Liver (tissue), 9 donors: ENCODE measurements around the gene RGS14. TPM values are rescaled to one million over a fixed set of nuclear protein-coding genes. Genes with fewer than 3 reads are reported as not detected.
A peak's percentile ranks its signal among the peaks of the same experiment; 100 is the strongest.

Source experiments
- DNase-seq: peaks from one replicate; pipeline ENCODE4 v3.0.0-alpha.2; 2017; ENCODE audit warnings: low spot score
- H3K27ac ChIP-seq, 2 donors: one replicate each; pipeline ENCODE4 v1.7.0; 2013; ENCODE audit warnings: inconsistent platforms in 2 of 2, low read length in 2 of 2, control low read depth in 1 of 2, low read depth in 1 of 2, mild to moderate bottlenecking in 1 of 2
- H3K27me3 ChIP-seq, 4 donors: one replicate each; pipeline versions ENCODE4 v1.6.1 to v1.7.0; 2013; ENCODE audit warnings: low read length in 3 of 4, inconsistent platforms in 1 of 4, mild to moderate bottlenecking in 1 of 4, moderate library complexity in 1 of 4; ENCODE audit not compliant: control insufficient read depth in 4 of 4, insufficient read depth in 4 of 4
- H3K36me3 ChIP-seq, 4 donors: one replicate each; pipeline versions ENCODE4 v1.6.1 to v1.7.0; 2013; ENCODE audit warnings: low read length in 3 of 4, mild to moderate bottlenecking in 3 of 4, low read depth in 1 of 4, moderate library complexity in 1 of 4; ENCODE audit not compliant: control insufficient read depth in 4 of 4, insufficient read depth in 3 of 4
- H3K4me1 ChIP-seq, 4 donors: one replicate each; pipeline versions ENCODE4 v1.6.1 to v1.7.0; 2013; ENCODE audit warnings: low read length in 3 of 4, mild to moderate bottlenecking in 3 of 4, moderate library complexity in 1 of 4; ENCODE audit not compliant: control insufficient read depth in 4 of 4, insufficient read depth in 4 of 4
- H3K4me3 ChIP-seq, 3 donors: one replicate each; pipeline versions ENCODE4 v1.6.1 to v1.7.0; 2013; ENCODE audit warnings: low read length in 3 of 3, control low read depth in 1 of 3, low read depth in 1 of 3, mild to moderate bottlenecking in 1 of 3
- H3K9ac ChIP-seq, 2 donors: one replicate each; pipeline ENCODE4 v1.7.0; 2013; ENCODE audit warnings: low read length in 2 of 2, mild to moderate bottlenecking in 2 of 2, moderate library complexity in 2 of 2, control low read depth in 1 of 2, low read depth in 1 of 2
- H3K9me3 ChIP-seq, 4 donors: one replicate each; pipeline versions ENCODE4 v1.6.1 to v1.7.0; 2013; ENCODE audit warnings: low read length in 3 of 4; ENCODE audit not compliant: control insufficient read depth in 4 of 4
- EGR1 ChIP-seq, 2 donors: IDR thresholded peaks; 2 replicates each; pipeline ENCODE4 v1.6.1; 2016 to 2018; ENCODE audit warnings: antibody characterized with exemption in 2 of 2, low read depth in 2 of 2
- FOXA1 ChIP-seq: IDR thresholded peaks from 2 replicates; pipeline ENCODE4 v1.6.1; 2016; ENCODE audit warnings: antibody characterized with exemption
- HNF4A ChIP-seq, 2 donors: conservative IDR thresholded peaks; 2 replicates each; pipeline ENCODE4 v1.6.1; 2016; ENCODE audit warnings: antibody characterized with exemption in 2 of 2, mild to moderate bottlenecking in 2 of 2
- HNF4G ChIP-seq: IDR thresholded peaks from 2 replicates; pipeline ENCODE4 v1.6.1; 2016; ENCODE audit warnings: antibody characterized with exemption
- JUND ChIP-seq, 2 donors: IDR thresholded peaks; 2 replicates each; pipeline ENCODE4 v1.6.1; 2016; ENCODE audit warnings: antibody characterized with exemption in 2 of 2
- RXRA ChIP-seq, 2 donors: IDR thresholded peaks; 2 replicates each; pipeline ENCODE4 v1.6.1; 2017 to 2018; ENCODE audit warnings: antibody characterized with exemption in 2 of 2, mild to moderate bottlenecking in 1 of 2
- TAF1 ChIP-seq: conservative IDR thresholded peaks from 2 replicates; pipeline ENCODE4 v1.6.1; 2016; ENCODE audit warnings: antibody characterized with exemption, mild to moderate bottlenecking
- YY1 ChIP-seq: IDR thresholded peaks from 2 replicates; pipeline ENCODE4 v1.6.1; 2016; ENCODE audit warnings: antibody characterized with exemption, mild to moderate bottlenecking
- WGBS: extraction: QIAGEN DNeasy Blood & Tissue Kit; methylation state at CpG from one replicate; pipeline ENCODE4 v1.1.7; 2013; 5-methylcytosine and 5-hydroxymethylcytosine counted together
- polyA plus RNA-seq, 2 donors: library from polyadenylated mRNA; stranded (reverse) in 1 of 2; unstranded in 1 of 2; fragments of 200-250 nt in 1 of 2; fragments of >200 nt in 1 of 2; fragmentation: Nextera tagmentation in 1 of 2; extraction: Ambion mirVana in 1 of 2; gene quantifications; one replicate each; pipeline versions ENCODE4 v1.2.1 to v1.2.3, GENCODE V29; 2013 to 2015
- total RNA-seq, 2 donors: library from RNA; depleted of rRNA; stranded (reverse); fragments of >200 nt; gene quantifications; one replicate each; pipeline ENCODE4 v1.2.3, GENCODE V29; 2014
- TF ChIP-seq, protein P1 (sequence below): IDR thresholded peaks from 2 replicates; pipeline ENCODE4 v1.6.1; 2016; ENCODE audit warnings: antibody characterized with exemption, mild to moderate bottlenecking
- TF ChIP-seq, protein P2 (sequence below): IDR thresholded peaks from 2 replicates; pipeline ENCODE4 v1.6.1; 2016; ENCODE audit warnings: antibody characterized with exemption
- TF ChIP-seq, protein P3 (sequence below): IDR thresholded peaks from 2 replicates; pipeline ENCODE4 v1.6.1; 2016; ENCODE audit warnings: antibody characterized with exemption
- donor health status: healthy.
- donor health status: healthy.
- donor health status: healthy.
- donor health status: healthy.
- donor health status: healthy.

RGS14 gene
- total and polyA plus RNA-seq, 4 donors: 10.2 to 53.8 (median 33.3) TPM

GRCh38 chr5:177358370-177358819, 671 bp downstream of the RGS14 start (continued):
- TF ChIP-seq, protein P1, sequence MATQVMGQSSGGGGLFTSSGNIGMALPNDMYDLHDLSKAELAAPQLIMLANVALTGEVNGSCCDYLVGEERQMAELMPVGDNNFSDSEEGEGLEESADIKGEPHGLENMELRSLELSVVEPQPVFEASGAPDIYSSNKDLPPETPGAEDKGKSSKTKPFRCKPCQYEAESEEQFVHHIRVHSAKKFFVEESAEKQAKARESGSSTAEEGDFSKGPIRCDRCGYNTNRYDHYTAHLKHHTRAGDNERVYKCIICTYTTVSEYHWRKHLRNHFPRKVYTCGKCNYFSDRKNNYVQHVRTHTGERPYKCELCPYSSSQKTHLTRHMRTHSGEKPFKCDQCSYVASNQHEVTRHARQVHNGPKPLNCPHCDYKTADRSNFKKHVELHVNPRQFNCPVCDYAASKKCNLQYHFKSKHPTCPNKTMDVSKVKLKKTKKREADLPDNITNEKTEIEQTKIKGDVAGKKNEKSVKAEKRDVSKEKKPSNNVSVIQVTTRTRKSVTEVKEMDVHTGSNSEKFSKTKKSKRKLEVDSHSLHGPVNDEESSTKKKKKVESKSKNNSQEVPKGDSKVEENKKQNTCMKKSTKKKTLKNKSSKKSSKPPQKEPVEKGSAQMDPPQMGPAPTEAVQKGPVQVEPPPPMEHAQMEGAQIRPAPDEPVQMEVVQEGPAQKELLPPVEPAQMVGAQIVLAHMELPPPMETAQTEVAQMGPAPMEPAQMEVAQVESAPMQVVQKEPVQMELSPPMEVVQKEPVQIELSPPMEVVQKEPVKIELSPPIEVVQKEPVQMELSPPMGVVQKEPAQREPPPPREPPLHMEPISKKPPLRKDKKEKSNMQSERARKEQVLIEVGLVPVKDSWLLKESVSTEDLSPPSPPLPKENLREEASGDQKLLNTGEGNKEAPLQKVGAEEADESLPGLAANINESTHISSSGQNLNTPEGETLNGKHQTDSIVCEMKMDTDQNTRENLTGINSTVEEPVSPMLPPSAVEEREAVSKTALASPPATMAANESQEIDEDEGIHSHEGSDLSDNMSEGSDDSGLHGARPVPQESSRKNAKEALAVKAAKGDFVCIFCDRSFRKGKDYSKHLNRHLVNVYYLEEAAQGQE: peak; percentile 61
- peak in 1 of 2 donors; percentile 16 for TF ChIP-seq JUND (IDR thresholded peaks at IDR 0.05)
- TF ChIP-seq, protein P2, sequence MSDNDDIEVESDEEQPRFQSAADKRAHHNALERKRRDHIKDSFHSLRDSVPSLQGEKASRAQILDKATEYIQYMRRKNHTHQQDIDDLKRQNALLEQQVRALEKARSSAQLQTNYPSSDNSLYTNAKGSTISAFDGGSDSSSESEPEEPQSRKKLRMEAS: peak; percentile 63
- no peak for TF ChIP-seq EGR1 (IDR thresholded peaks at IDR 0.05; ENCODE audit: low read depth in 2 of 2)
- TF ChIP-seq HNF4G: no peak
- peak; percentile 86 to 93 for TF ChIP-seq RXRA (IDR thresholded peaks at IDR 0.05)

DNA sequence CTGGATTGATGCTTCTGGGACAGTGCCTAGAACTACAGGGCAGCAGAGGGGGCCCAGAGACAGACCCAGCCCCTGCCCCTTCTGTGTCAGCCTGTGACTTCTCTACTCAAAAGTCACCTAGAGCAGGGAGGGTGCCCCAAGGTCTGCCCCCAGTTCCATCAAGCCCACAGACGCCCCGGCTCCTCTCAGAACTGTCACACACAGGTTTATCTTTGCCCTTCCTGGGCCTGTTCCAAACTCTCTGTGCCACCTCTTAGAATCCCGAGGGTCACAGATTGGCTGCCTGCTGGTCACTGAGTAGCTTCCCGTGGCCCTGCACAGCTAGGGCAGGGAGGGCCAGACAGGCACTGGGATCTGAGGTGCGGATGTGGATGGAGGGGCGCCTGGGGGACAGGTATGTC, 1.7 kb downstream of the RGS14 start:
- DNase-seq: peak; percentile 27
- H3K9me3 ChIP-seq: no peaks in the 10 kb centered on the region
- TF ChIP-seq TAF1 (no peak), FOXA1 (no peak), HNF4G (no peak), HNF4A (conservative IDR thresholded peaks at IDR 0.05) (no peak), RXRA (IDR thresholded peaks at IDR 0.05) (peak in 1 of 2 donors; percentile 15), YY1 (no peak)
- TF ChIP-seq, protein P1: no peak
- TF ChIP-seq, protein P3, sequence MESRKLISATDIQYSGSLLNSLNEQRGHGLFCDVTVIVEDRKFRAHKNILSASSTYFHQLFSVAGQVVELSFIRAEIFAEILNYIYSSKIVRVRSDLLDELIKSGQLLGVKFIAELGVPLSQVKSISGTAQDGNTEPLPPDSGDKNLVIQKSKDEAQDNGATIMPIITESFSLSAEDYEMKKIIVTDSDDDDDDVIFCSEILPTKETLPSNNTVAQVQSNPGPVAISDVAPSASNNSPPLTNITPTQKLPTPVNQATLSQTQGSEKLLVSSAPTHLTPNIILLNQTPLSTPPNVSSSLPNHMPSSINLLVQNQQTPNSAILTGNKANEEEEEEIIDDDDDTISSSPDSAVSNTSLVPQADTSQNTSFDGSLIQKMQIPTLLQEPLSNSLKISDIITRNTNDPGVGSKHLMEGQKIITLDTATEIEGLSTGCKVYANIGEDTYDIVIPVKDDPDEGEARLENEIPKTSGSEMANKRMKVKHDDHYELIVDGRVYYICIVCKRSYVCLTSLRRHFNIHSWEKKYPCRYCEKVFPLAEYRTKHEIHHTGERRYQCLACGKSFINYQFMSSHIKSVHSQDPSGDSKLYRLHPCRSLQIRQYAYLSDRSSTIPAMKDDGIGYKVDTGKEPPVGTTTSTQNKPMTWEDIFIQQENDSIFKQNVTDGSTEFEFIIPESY: no peak
- H3K27ac ChIP-seq: peak overlapping the region in 1 of 2 donors; percentile 92
- H3K36me3 ChIP-seq: no peaks in the 10 kb centered on the region
- peaks cover 22 to 81% (median 68%) of the 10 kb centered on the region in 4 donors for H3K4me1 ChIP-seq
- H3K4me3 ChIP-seq: peak overlapping the region in 1 of 3 donors; percentile 81
- no peaks in the 10 kb centered on the region for H3K27me3 ChIP-seq
- no peak overlapping the region for H3K9ac ChIP-seq
- 50% methylated on average over 6 of the region's 6 CpGs for WGBS
